Body of pancreas (tissue), 4 donors: ENCODE results near the gene MYRIP.

Experiments used
- CTCF ChIP-seq, 7 experiments: fragments of 450-650 bp in 4 of 7; fragments of 200-600 bp in 3 of 7; sonication (generic) in 3 of 7; IDR thresholded peaks; one replicate each; pipeline ENCODE4 v1.5.1; 2016 to 2019; ENCODE audit warnings: antibody characterized with exemption in 7 of 7
- POLR2A ChIP-seq, 3 donors: fragments of 450-650 bp; IDR thresholded peaks; one replicate each; pipeline ENCODE4 v1.6.1; 2016; ENCODE audit warnings: antibody characterized with exemption in 3 of 3, mild to moderate bottlenecking in 2 of 3

- TF ChIP-seq POLR2A (IDR thresholded peaks at IDR 0.05) (no peak), CTCF (IDR thresholded peaks at IDR 0.05) (no peak)
Observed at GRCh38 chr3:40226636-40227035, 417.2 kb downstream of the MYRIP start.
